DMS153 treated with DMSO at 0.1 percent for 48 hours (cell line): ENCODE data around the gene GSDME.
"Not testable (repeated sequence)": the region's sequence is repeated elsewhere in the genome, so short reads cannot be mapped to it uniquely, and the experiment has no call there.

ENCODE experiments used
- DNase-seq: peaks from one replicate; lab custom pipeline; 2025; ENCODE audit not compliant: unreplicated experiment; lab: John Stamatoyannopoulos, UW

GSDME gene

DNA sequence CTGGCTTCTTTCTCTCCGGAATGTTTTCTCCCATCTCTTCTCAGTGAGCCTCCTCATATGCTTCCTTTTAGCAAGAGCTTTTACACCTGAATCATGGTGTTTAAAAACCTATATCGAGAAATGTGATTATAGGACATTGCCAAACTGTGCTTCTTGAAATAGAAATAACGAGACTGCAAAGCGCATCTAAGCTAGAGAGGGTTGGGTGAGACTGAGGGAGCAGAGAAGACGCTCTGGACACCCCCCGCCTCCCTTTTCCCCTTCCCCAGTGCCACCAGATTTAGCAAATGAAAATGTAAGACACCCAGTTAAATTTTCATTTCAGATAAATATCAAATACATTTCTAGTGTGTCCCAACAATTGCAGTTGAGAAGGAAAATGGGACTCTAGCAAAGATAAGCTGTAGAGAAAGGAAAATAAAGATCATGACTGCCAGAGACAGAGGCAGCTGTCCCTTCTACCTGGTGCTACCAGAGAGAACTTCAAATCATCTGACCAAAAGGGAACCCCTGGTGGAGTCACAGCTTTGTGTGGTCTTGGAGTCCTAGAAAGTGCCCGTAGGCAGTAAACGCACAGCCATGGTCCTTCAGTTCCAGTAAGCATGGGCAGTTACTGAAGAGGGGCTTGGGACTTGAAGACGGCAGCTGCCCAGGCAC is 14.6 kb downstream of the GSDME start:
- no peak for DNase-seq

GRCh38 chr7:24741679-24742505 is 15.4 kb downstream of the GSDME start:
- DNase-seq = no peak

DNA sequence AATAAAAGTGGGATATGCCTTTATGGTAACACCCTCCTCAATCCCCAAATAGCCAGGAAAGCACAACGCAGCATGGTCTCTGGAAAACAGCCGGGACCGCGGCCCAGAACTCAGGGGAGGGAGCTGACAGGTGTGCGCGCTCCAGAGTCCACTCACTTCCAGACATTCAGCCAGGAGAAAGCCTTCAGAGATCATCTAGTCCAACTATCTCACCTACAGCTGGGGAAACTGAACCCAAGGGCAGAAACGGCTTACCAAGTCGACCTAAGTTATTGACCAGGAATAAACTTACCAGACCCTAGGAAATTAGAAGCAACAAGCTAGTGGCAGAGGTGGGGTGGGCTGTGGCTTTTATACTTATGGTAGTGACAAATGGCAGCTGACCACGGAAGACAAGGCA is 16.4 kb downstream of the GSDME start:
- DNase-seq = no peak

- DNase-seq = no peak
These were observed 18.0 kb downstream of the GSDME start for GRCh38 chr7:24739306-24739705.

DNA sequence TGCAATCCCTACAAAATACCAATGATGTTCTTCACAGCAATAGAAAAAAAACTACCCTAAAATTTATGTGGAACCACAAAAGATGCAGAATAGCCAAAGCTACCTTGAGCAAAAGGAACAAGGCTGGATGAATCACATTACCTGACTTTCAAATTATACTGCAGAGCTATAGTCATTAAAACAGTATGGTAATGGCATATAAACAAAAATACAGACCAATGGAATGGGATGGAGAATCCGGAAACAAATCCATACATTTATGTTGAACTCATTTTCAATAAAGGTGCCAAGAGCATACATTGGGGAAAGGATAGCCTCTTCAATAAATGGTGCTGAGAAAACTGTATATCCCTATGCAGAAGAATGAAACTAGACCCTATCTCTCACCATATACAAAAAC is 18.7 kb downstream of the GSDME start:
- no peak for DNase-seq

- no peak for DNase-seq
These were observed 20.0 kb downstream of the GSDME start for GRCh38 chr7:24737281-24737680.

DNA sequence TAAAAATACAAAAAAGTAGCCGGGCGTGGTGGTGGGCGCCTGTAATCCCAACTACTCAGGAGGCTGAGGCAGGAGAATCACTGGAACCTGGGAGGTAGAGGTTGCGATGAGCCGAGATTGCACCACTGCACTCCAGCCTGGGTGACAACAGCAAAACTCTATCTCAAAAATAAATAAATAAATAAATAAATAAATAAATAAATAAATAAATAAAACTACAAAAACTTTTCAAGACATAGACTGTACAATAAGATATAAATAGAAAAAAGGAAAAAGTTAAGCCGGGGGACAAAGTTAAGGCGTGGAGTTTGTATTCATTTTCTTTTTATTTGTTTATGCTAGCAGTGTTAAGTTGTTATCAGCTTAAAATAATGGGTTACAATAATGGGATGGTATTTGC is 21.7 kb downstream of the GSDME start:
- not testable (repeated sequence) for DNase-seq

- no peak for DNase-seq
These were observed 23.0 kb downstream of the GSDME start for GRCh38 chr7:24734306-24734705.

- DNase-seq = no peak
These were observed 23.7 kb downstream of the GSDME start for GRCh38 chr7:24733414-24734060.

GRCh38 chr7:24732646-24733413 is 24.4 kb downstream of the GSDME start:
- no peak for DNase-seq

DNA sequence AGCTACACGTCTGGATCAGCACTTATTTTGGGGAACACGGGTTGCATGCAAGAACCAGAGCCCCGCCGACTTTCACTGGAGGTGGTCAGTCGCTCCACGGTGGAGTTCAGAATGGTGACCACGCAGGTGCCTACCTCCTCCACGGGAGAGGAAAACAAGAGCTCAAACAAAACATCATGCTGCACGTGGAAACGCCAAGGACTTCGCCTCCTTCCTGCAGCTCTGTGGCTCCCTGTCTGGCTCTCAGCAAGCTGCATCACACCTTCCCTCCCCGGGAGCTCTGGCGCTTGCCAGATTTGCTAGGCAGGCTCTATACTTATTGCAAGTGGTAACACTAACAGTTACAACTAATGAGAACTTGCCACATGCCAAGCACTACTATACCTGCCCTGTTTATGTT is 26.0 kb downstream of the GSDME start:
- DNase-seq = no peak

DNA sequence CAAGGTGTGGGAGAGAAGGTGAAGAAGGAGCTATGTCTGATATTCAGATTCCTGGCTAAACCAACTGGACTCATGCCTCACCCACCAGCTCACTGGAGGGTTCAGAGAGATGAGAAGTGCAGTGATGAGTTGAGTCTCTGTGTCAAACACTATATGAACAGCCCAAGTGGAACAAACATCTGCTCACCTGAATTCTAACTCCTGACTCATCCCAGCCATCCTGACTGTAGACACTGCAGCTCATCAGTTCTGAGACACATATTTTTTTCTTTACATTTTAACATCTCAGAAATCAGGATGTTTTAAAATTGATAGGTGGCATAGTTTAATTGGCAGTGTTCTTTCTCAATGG is 27.3 kb downstream of the GSDME start:
- DNase-seq = no peak

- no peak for DNase-seq
These were observed 27.8 kb downstream of the GSDME start for GRCh38 chr7:24729365-24730017.

GRCh38 chr7:24728503-24729364 is 28.5 kb downstream of the GSDME start:
- DNase-seq = no peak

DNA sequence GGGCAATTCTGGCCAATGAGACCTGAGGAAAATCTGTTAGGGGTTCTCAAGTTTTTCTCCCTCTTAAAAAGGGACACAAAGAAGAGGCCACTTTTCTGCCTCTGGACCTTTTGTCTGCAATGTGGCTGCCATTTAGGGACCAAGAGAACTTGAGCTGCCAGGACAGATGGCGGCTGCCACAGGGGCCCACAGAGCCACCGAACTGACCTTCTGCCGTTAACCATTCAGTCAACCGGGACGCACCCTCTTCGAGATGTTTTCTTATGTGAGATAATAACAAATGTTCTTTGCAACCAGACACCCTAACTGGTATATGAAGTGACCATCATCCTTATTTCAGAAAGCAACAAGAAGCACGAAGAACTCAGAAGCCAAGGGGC is 29.2 kb downstream of the GSDME start:
- DNase-seq = no peak

- DNase-seq = no peak
These were observed 29.8 kb downstream of the GSDME start for GRCh38 chr7:24727154-24728120.

- DNase-seq = no peak
These were observed 31.6 kb downstream of the GSDME start for GRCh38 chr7:24725554-24726241.

- no peak for DNase-seq
These were observed 32.6 kb downstream of the GSDME start for GRCh38 chr7:24724451-24725190.
